HCT116 (cell line): ENCODE results near the gene EVX1. TPM values are rescaled to one million over a fixed set of nuclear protein-coding genes. Genes with fewer than 3 reads are reported as not detected.

Experiments used
- ATAC-seq: fragments of 200-7000 bp; cut with Tn5 transposase; 2 replicates; pipeline ENCODE4 v1.9.1; 2020; ENCODE audit warnings: mild to moderate bottlenecking, moderate library complexity
- BruUV-seq: library from RNA; stranded (reverse); fragments of 400-500 nt; replicated peaks from 2 replicates; lab custom pipeline; 2021; lab: Mats Ljungman, UMichigan
- CTCF ChIA-PET: fragments of 300-600 bp; sonication (Branson Sonifier 250); formaldehyde crosslinking; loops from one replicate; lab custom pipeline; 2021; ENCODE audit warnings: antibody characterized with exemption; lab: Charles Lee
- POLR2A ChIA-PET: fragments of 300-600, 350-600 bp; sonication (Branson Sonifier 250); formaldehyde crosslinking; loops from one replicate; lab custom pipeline; 2021; ENCODE audit warnings: antibody characterized with exemption; lab: Charles Lee
- RAD21 ChIA-PET, 2 experiments: fragments of 300-600 bp; sonication (Branson Sonifier 250); formaldehyde crosslinking; loops; one replicate each; lab custom pipeline; 2023; ENCODE audit warnings: low total read pairs in 2 of 2; ENCODE audit not compliant: uncharacterized antibody in 2 of 2, unreplicated experiment in 2 of 2, low non-redundant PET in 1 of 2; lab: Charles Lee
- DNase-seq: peaks from one replicate; pipeline ENCODE4 v3.0.0-alpha.2; 2010; ENCODE audit warnings: low read depth, low spot score
- H2AFZ ChIP-seq: fragments of 200-600 bp; shearing (Covaris generic), sonication (generic); 2 replicates; pipeline ENCODE4 v1.6.1; 2017; ENCODE audit warnings: low read depth, mixed run types, mixed read lengths, antibody characterized with exemption, low read length; ENCODE audit not compliant: poor library complexity, severe bottlenecking
- H3K27ac ChIP-seq: 2 replicates; pipeline ENCODE4 v1.5.1; 2012; ENCODE audit warnings: low read depth, low read length
- H3K27me3 ChIP-seq: fragments of 200-600 bp; sonication (generic); 2 replicates; pipeline ENCODE4 v1.6.1; 2016; ENCODE audit warnings: mixed run types, low read length, mixed read lengths; ENCODE audit not compliant: insufficient read depth
- H3K36me3 ChIP-seq, 2 experiments: fragments of 200-500 bp in 1 of 2; fragments of 200-600 bp in 1 of 2; sonication (Bioruptor generic) in 1 of 2; sonication (generic) in 1 of 2; 2 replicates each; pipeline versions ENCODE4 v1.5.1 to v1.6.1; 2014 to 2016; ENCODE audit warnings: low read length in 2 of 2, inconsistent platforms in 1 of 2, mixed read lengths in 1 of 2, mixed run types in 1 of 2; ENCODE audit not compliant: insufficient read depth in 2 of 2, control insufficient read depth in 1 of 2
- H3K4me1 ChIP-seq, 2 experiments: fragments of 200-600 bp in 1 of 2; sonication (generic) in 1 of 2; 2 replicates each; pipeline versions ENCODE4 v1.5.1 to v1.6.1; 2012 to 2017; ENCODE audit warnings: low read length in 2 of 2, inconsistent platforms in 1 of 2, mild to moderate bottlenecking in 1 of 2, mixed read lengths in 1 of 2, mixed run types in 1 of 2, moderate library complexity in 1 of 2; ENCODE audit not compliant: insufficient read depth in 2 of 2, control insufficient read depth in 1 of 2
- H3K4me2 ChIP-seq: fragments of 200-600 bp; sonication (generic); 2 replicates; pipeline ENCODE4 v1.6.1; 2017; ENCODE audit warnings: mixed run types, low read length, mixed read lengths
- H3K4me3 ChIP-seq, 2 experiments: fragments of 200-600 bp in 1 of 2; sonication (generic) in 1 of 2; replicated peaks in 1 of 2; 2 replicates each; pipeline ENCODE4 v1.5.1; 2011 to 2016; ENCODE audit warnings: low read length in 2 of 2, control low read depth in 1 of 2, low read depth in 1 of 2, mild to moderate bottlenecking in 1 of 2, mixed read lengths in 1 of 2, mixed run types in 1 of 2
- H3K79me2 ChIP-seq: fragments of 200-600 bp; sonication (generic); 2 replicates; pipeline ENCODE4 v1.6.1; 2017; ENCODE audit warnings: mild to moderate bottlenecking, mixed run types, low read length, moderate library complexity, mixed read lengths; ENCODE audit not compliant: insufficient read depth
- H3K9ac ChIP-seq: fragments of 200-600 bp; sonication (generic); 2 replicates; pipeline ENCODE4 v1.6.1; 2016; ENCODE audit warnings: low read length, mixed read lengths
- H3K9me2 ChIP-seq: fragments of 200-600 bp; sonication (generic), shearing (Covaris generic); 2 replicates; pipeline ENCODE4 v1.6.1; 2017; ENCODE audit warnings: mixed run types, mild to moderate bottlenecking, moderate library complexity; ENCODE audit not compliant: insufficient read depth
- H3K9me3 ChIP-seq, 2 experiments: fragments of 200-500 bp in 1 of 2; fragments of 200-600 bp in 1 of 2; sonication (Bioruptor generic) in 1 of 2; sonication (generic) in 1 of 2; 2 replicates each; pipeline ENCODE4 v1.6.1; 2014 to 2017; ENCODE audit warnings: low read length in 2 of 2, mixed read lengths in 2 of 2, inconsistent platforms in 1 of 2, low read depth in 1 of 2, mild to moderate bottlenecking in 1 of 2, mixed run types in 1 of 2, moderate library complexity in 1 of 2; ENCODE audit not compliant: control insufficient read depth in 1 of 2, insufficient read depth in 1 of 2
- H4K20me1 ChIP-seq: fragments of 200-600 bp; sonication (generic), shearing (Covaris generic); 2 replicates; pipeline ENCODE4 v1.6.1; 2017; ENCODE audit warnings: mixed run types, mild to moderate bottlenecking, moderate library complexity; ENCODE audit not compliant: insufficient read depth
- ELF1 ChIP-seq: IDR thresholded peaks from 2 replicates; pipeline ENCODE4 v1.6.1; 2012; ENCODE audit warnings: low read depth, borderline replicate concordance
- EZH2phosphoT487 ChIP-seq: fragments of 200-600 bp; IDR thresholded peaks from 2 replicates; pipeline ENCODE4 v1.6.1; 2018; ENCODE audit warnings: antibody characterized with exemption, borderline replicate concordance
- FOSL1 ChIP-seq: IDR thresholded peaks from 2 replicates; pipeline ENCODE4 v1.6.1; 2012; ENCODE audit warnings: low read depth
- JUND ChIP-seq: IDR thresholded peaks from 2 replicates; pipeline ENCODE4 v1.6.1; 2012
- MAX ChIP-seq: IDR thresholded peaks from 2 replicates; pipeline ENCODE4 v1.6.1; 2012
- RAD21 ChIP-seq: IDR thresholded peaks from 2 replicates; pipeline ENCODE4 v1.6.1; 2012; ENCODE audit warnings: low read depth, mild to moderate bottlenecking
- TCF7L2 ChIP-seq: IDR thresholded peaks from 2 replicates; pipeline ENCODE4 v1.7.0; 2011; ENCODE audit warnings: borderline replicate concordance, inconsistent platforms; ENCODE audit not compliant: insufficient read depth, insufficient read length; ENCODE audit errors: extremely low read depth
- ZBTB33 ChIP-seq: IDR thresholded peaks from 2 replicates; pipeline ENCODE4 v1.6.1; 2011; ENCODE audit warnings: mild to moderate bottlenecking, low read length, moderate library complexity; ENCODE audit not compliant: insufficient replicate concordance; ENCODE audit errors: extremely low read depth
- intact Hi-C: fragments of 100-400 bp; cut with micrococcal nuclease; formaldehyde crosslinking; loops from 2 replicates; pipeline ENCODE4 v1.10.0; 2022
- total RNA-seq: library from RNA; stranded (reverse); gene quantifications from one replicate; pipeline ENCODE4 v1.2.1, GENCODE V29; 2021; ENCODE audit not compliant: unreplicated experiment

Gene EVX1
- total RNA-seq, 1 experiment from 2014 or later = 0.25 TPM

GRCh38 chr7:27262121-27262520, 19.5 kb downstream of the EVX1 start:
- ATAC-seq (no peak), DNase-seq (no peak)
- Histone ChIP-seq H4K20me1 (no peaks in the 10 kb centered on the region), H3K9me3 (no peaks in the 10 kb centered on the region), H3K9ac (no peak overlapping the region), H3K79me2 (no peaks in the 10 kb centered on the region), H3K27me3 (no peaks in the 10 kb centered on the region), H3K36me3 (no peaks in the 10 kb centered on the region), H3K4me3 (no peak overlapping the region), H3K4me2 (no peak overlapping the region), H3K9me2 (no peaks in the 10 kb centered on the region), H3K27ac (no peak overlapping the region), H2AFZ (no peak overlapping the region), H3K4me1 (peaks cover 0 to 5% of the 10 kb centered on the region in 2 experiments; a peak in 1 of 4 replicates)
- RAD21 ChIA-PET = no interaction called here
- TF ChIP-seq FOSL1 (peak; percentile 28; the same call in 1 of the 2 replicates), JUND (no peak), ELF1 (no peak), MAX (no peak), ZBTB33 (no peak), EZH2phosphoT487 (no peak)
- intact Hi-C loops = no loop called here
- POLR2A ChIA-PET = no interaction called here
- BruUV-seq = no TSS peak
- CTCF ChIA-PET = no interaction called here

GRCh38 chr7:27263781-27264180, 21.2 kb downstream of the EVX1 start:
- DNase-seq (no peak), ATAC-seq (no peak)
- Histone ChIP-seq H3K36me3 (no peaks in the 10 kb centered on the region), H4K20me1 (no peaks in the 10 kb centered on the region), H3K4me1 (peaks cover 0 to 5% of the 10 kb centered on the region in 2 experiments; a peak in 1 of 4 replicates), H3K27me3 (no peaks in the 10 kb centered on the region), H3K9me3 (no peaks in the 10 kb centered on the region), H3K4me3 (no peak overlapping the region), H3K27ac (no peak overlapping the region), H3K4me2 (peak overlapping the region; percentile 3; the same call in 1 of the 2 replicates), H3K9me2 (no peaks in the 10 kb centered on the region), H2AFZ (peak overlapping the region; percentile 66), H3K79me2 (no peaks in the 10 kb centered on the region), H3K9ac (no peak overlapping the region)
- intact Hi-C loops = no loop called here
- ChIA-PET POLR2A (no interaction called here), CTCF (no interaction called here), RAD21 (no interaction called here)
- TF ChIP-seq TCF7L2 (peak; percentile 37), RAD21 (no peak)
- BruUV-seq = no TSS peak
